ENCODE data around the gene TKT. TPM values are rescaled to one million over a fixed set of nuclear protein-coding genes. Genes with fewer than 3 reads are reported as not detected.

Gene TKT
- total RNA-seq, 1 donor from 2014 or later, result 564 TPM

GRCh38 chr3:53234130-53234840, 21.5 kb downstream of the TKT start:
- H3K9me3 Mint-ChIP-seq, result no peaks in the 10 kb centered on the region
- H3K4me3 Mint-ChIP-seq, result no peak overlapping the region
- no peak for DNase-seq (ENCODE audit: low read depth, low spot score)
- no peak overlapping the region for H3K27ac Mint-ChIP-seq (ENCODE audit: unreplicated experiment)
- H3K36me3 Mint-ChIP-seq (ENCODE audit: low read depth), result no peaks in the 10 kb centered on the region
- peaks cover 4% of the 10 kb centered on the region for H3K4me1 Mint-ChIP-seq
- TF ChIP-seq CTCF (conservative IDR thresholded peaks at IDR 0.05), result no peak
- no peaks in the 10 kb centered on the region for H3K27me3 Mint-ChIP-seq (ENCODE audit: low read depth)

GRCh38 chr3:53232641-53233377, 23.0 kb downstream of the TKT start:
- peak overlapping the region; percentile 35 for H3K27ac Mint-ChIP-seq (ENCODE audit: unreplicated experiment)
- no peak overlapping the region for H3K4me3 Mint-ChIP-seq
- no peak for DNase-seq (ENCODE audit: low read depth, low spot score)
- peaks cover 4% of the 10 kb centered on the region for H3K4me1 Mint-ChIP-seq
- no peaks in the 10 kb centered on the region for H3K27me3 Mint-ChIP-seq (ENCODE audit: low read depth)
- no peaks in the 10 kb centered on the region for H3K36me3 Mint-ChIP-seq (ENCODE audit: low read depth)
- TF ChIP-seq CTCF (conservative IDR thresholded peaks at IDR 0.05), result no peak
- no peaks in the 10 kb centered on the region for H3K9me3 Mint-ChIP-seq

- peaks cover 4% of the 10 kb centered on the region for H3K4me1 Mint-ChIP-seq
- peaks cover 5% of the 10 kb centered on the region for H3K36me3 Mint-ChIP-seq (ENCODE audit: low read depth)
- no peak overlapping the region for H3K4me3 Mint-ChIP-seq
- TF ChIP-seq CTCF (conservative IDR thresholded peaks at IDR 0.05), result no peak
- H3K9me3 Mint-ChIP-seq, result no peaks in the 10 kb centered on the region
- no peaks in the 10 kb centered on the region for H3K27me3 Mint-ChIP-seq (ENCODE audit: low read depth)
- H3K27ac Mint-ChIP-seq (ENCODE audit: unreplicated experiment), result no peak overlapping the region
- DNase-seq (ENCODE audit: low read depth, low spot score), result no peak
Observed at GRCh38 chr3:53231532-53232511, 24.0 kb downstream of the TKT start.

GRCh38 chr3:53230789-53231188, 25.0 kb downstream of the TKT start:
- no peaks in the 10 kb centered on the region for H3K27me3 Mint-ChIP-seq (ENCODE audit: low read depth)
- no peaks in the 10 kb centered on the region for H3K9me3 Mint-ChIP-seq
- H3K36me3 Mint-ChIP-seq (ENCODE audit: low read depth), result peaks cover 5% of the 10 kb centered on the region
- H3K27ac Mint-ChIP-seq (ENCODE audit: unreplicated experiment), result no peak overlapping the region
- H3K4me1 Mint-ChIP-seq, result no peaks in the 10 kb centered on the region
- H3K4me3 Mint-ChIP-seq, result no peak overlapping the region
- no peak for DNase-seq (ENCODE audit: low read depth, low spot score)
- no peak for TF ChIP-seq CTCF (conservative IDR thresholded peaks at IDR 0.05)

GRCh38 chr3:53230041-53230621, 25.7 kb downstream of the TKT start:
- Mint-ChIP-seq H3K4me1 (no peaks in the 10 kb centered on the region), H3K4me3 (no peak overlapping the region), H3K36me3 (ENCODE audit: low read depth) (peaks cover 5% of the 10 kb centered on the region), H3K27ac (ENCODE audit: unreplicated experiment) (no peak overlapping the region), H3K9me3 (no peaks in the 10 kb centered on the region), H3K27me3 (ENCODE audit: low read depth) (no peaks in the 10 kb centered on the region)
- TF ChIP-seq CTCF (conservative IDR thresholded peaks at IDR 0.05), result no peak
- no peak for DNase-seq (ENCODE audit: low read depth, low spot score)

Measured in neural crest cell (in vitro differentiated cells).